DMS 273 (cell line): ENCODE results near the gene ERI3.
A peak's percentile ranks its signal among the peaks of the same experiment; 100 is the strongest.
"Not testable (repeated sequence)": the region's sequence is repeated elsewhere in the genome, so short reads cannot be mapped to it uniquely, and the experiment has no call there.

Experiments
- DNase-seq: peaks from one replicate; lab custom pipeline; 2025; ENCODE audit not compliant: unreplicated experiment; lab: John Stamatoyannopoulos, UW

The ERI3 gene

GRCh38 chr1:44217809-44218410 is 137.1 kb downstream of the ERI3 start:
- DNase-seq = peak; percentile 90

GRCh38 chr1:44213222-44214112 is 141.6 kb downstream of the ERI3 start, which contains the start of gene DMAP1:
Gene DMAP1 (plus strand): TSS chr1:44213471. CDS start chr1:44213754, 283 bp downstream.
- DNase-seq = peak; percentile 93

- no peak for DNase-seq
These were observed 142.5 kb downstream of the ERI3 start for GRCh38 chr1:44212355-44213221.

- no peak for DNase-seq
These were observed 144.5 kb downstream of the ERI3 start for GRCh38 chr1:44210595-44210994.

GRCh38 chr1:44208226-44208625 is 146.8 kb downstream of the ERI3 start:
- no peak for DNase-seq

GRCh38 chr1:44206545-44206944 is 148.5 kb downstream of the ERI3 start:
- not testable (repeated sequence) for DNase-seq

GRCh38 chr1:44200336-44200735 is 154.7 kb downstream of the ERI3 start:
- DNase-seq = no peak

GRCh38 chr1:44174630-44175029 is 180.4 kb downstream of the ERI3 start:
- no peak for DNase-seq
